AG04450 (cell line): Measurements from ENCODE around the gene SLC26A11. TPM values are rescaled to one million over a fixed set of nuclear protein-coding genes. Genes with fewer than 3 reads are reported as not detected.

Experiments
- CTCF ChIA-PET: fragments of 300-600, 350-600 bp; formaldehyde crosslinking; extraction: SDS; loops from one replicate; lab custom pipeline; 2022; ENCODE audit warnings: antibody characterized with exemption, inconsistent platforms; lab: Charles Lee
- POLR2A ChIA-PET: fragments of 350-600 bp; formaldehyde crosslinking; extraction: SDS; loops from one replicate; lab custom pipeline; 2021; ENCODE audit warnings: antibody characterized with exemption, inconsistent platforms; lab: Yijun Ruan, JAX
- DNase-seq: peaks from one replicate; pipeline ENCODE4 v3.0.0-alpha.2; 2011; ENCODE audit warnings: low read depth, low spot score
- H3K27ac ChIP-seq: one replicate; pipeline ENCODE4 v1.5.1; 2012; ENCODE audit warnings: low read depth, low read length, control low read depth
- H3K27me3 ChIP-seq: one replicate; pipeline ENCODE4 v1.6.0; 2012; ENCODE audit warnings: low read length; ENCODE audit not compliant: control insufficient read depth, insufficient read depth
- H3K4me3 ChIP-seq: 2 replicates; pipeline ENCODE4 v1.5.1; 2011; ENCODE audit warnings: mild to moderate bottlenecking, low read depth, low read length, control low read depth
- H3K9me3 ChIP-seq: 2 replicates; pipeline ENCODE4 v1.5.1; 2012; ENCODE audit warnings: low read length; ENCODE audit not compliant: control insufficient read depth, insufficient read depth
- polyA plus RNA-seq: library from polyadenylated mRNA; depleted of rRNA; stranded (reverse); fragments of >200 nt; gene quantifications from 2 replicates; pipeline ENCODE4 v1.2.3, GENCODE V29; 2011
- TF ChIP-seq, protein P1 (sequence below): IDR thresholded peaks from 2 replicates; pipeline ENCODE4 v1.5.1; 2011; ENCODE audit warnings: low read depth, low read length, control low read depth, inconsistent platforms

SLC26A11 gene
- polyA plus RNA-seq, 1 experiment = 8.9 TPM

DNA sequence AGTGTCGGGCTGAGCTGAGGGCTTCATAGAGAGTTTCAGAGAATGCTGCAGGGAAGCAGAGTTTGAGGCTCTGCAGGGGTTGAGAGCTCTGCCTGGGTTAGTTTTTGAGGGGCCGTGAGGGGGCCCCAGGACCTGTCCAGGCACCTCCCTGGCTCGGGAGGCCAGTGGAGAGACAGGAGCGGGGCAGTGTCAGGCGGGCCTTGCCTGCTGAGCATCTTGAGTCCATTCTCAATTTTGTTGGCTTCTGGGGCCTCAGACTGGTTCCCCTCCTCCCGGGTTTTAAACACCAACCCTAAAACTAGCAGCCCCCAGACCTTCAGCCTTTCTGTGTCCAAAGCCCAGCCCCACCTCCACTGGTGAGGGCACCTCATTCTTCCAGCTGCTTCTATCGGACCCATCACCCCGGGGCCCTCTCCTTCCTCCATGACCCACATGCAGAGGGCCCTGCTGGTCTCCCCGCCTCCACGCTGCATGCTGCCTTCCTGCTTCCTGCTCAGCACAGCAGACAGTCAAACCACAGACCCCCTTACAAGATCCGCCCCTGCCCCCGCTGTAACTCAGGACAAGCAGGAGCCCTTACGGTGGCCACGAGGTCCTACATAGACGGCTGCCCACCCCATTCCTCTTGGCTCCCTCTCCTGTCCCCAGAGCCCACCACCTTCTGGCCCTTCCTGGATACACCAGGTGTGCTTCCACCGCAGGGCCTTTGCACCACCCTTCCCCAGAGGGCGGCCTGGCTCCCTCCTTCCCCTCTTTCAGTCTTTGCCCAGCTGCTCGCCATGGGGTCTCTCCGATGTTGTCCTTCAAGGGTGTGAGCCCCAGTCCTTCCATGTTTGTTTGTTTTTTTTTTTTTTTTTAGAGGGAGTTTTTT is 44.2 kb downstream of the SLC26A11 start:
- H3K27me3 ChIP-seq = no peaks in the 10 kb centered on the region
- H3K27ac ChIP-seq = no peak overlapping the region
- TF ChIP-seq, protein P1, sequence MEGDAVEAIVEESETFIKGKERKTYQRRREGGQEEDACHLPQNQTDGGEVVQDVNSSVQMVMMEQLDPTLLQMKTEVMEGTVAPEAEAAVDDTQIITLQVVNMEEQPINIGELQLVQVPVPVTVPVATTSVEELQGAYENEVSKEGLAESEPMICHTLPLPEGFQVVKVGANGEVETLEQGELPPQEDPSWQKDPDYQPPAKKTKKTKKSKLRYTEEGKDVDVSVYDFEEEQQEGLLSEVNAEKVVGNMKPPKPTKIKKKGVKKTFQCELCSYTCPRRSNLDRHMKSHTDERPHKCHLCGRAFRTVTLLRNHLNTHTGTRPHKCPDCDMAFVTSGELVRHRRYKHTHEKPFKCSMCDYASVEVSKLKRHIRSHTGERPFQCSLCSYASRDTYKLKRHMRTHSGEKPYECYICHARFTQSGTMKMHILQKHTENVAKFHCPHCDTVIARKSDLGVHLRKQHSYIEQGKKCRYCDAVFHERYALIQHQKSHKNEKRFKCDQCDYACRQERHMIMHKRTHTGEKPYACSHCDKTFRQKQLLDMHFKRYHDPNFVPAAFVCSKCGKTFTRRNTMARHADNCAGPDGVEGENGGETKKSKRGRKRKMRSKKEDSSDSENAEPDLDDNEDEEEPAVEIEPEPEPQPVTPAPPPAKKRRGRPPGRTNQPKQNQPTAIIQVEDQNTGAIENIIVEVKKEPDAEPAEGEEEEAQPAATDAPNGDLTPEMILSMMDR = no peak
- no peak overlapping the region; the same call in 1 of the 2 replicates for H3K4me3 ChIP-seq
- POLR2A ChIA-PET = interaction anchor here (1.1 kb wide), 1 partner anchor 119 kb away, joined by 3 read pairs; no protein-coding TSS in a partner anchor
- no peak for DNase-seq
- CTCF ChIA-PET = interaction anchor here (0.6 to 1.3 kb wide), 2 partner anchors 42 to 163 kb away, joined by 3 to 4 read pairs; partner anchors contain the start of gene GAA
- no peaks in the 10 kb centered on the region; the same call in 1 of the 2 replicates for H3K9me3 ChIP-seq

DNA sequence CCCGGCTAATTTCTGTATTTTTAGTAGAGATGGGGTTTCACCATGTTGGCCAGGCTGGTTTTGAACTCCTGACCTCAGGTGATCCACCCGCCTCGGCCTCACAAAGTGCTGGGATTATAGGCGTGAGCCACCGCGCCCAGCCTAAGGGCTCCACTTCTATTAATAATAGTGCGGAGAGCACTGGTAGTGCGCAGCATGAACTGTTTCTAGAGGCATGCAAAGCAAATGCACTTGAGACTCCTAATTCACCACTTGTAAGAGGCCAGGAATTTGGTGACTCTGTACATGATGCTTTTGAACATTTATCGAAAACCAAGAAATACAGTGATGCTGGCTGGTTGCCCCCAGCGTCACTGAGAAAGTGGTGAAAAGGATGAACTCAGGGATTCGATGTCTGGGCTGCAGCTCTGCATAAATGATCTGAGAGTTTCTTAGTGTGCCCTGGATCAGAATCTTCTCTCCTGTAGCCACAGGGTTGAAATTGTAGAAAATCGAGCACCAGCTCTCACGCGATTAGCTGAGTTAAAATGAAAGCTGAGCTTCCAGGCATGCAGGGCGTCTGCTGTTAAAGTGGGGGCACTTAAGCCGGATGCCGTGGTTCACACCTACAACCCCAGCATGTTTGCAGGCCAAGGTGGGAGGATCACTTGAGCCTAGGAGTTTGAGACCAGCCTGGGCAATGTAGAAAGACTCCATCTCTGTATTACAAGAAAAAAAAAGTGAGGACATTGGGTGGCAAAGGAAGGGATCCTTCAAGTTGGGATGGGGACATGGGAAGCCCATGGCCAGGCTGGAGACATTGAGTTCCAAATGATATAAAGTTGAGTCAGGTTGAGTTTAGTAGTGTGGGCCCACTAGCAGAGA is 45.2 kb downstream of the SLC26A11 start:
- TF ChIP-seq, protein P1 = no peak

DNA sequence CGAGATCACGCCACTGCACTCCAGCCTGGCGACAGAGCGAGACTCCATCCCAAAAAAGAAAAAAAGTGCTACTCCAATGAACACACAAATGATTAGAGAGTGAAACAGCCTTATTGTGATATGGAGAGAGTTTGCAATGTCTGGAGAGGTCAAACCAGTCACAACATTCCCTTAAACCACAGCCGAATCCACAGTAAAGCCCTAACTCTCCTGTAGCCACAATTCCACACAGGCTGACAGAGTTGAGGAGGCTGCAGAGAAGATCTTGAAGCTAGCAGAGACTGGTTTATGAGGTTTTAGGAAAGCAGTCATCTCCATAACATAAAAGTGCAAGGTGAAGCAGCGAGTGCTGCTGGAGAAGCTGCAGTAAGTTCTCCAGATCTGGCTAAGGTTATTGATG is 47.2 kb downstream of the SLC26A11 start:
- TF ChIP-seq, protein P1 = no peak
- no peaks in the 10 kb centered on the region; the same call in 1 of the 2 replicates for H3K9me3 ChIP-seq
- DNase-seq = no peak
- ChIA-PET POLR2A (no interaction called here), CTCF (no interaction called here)
- H3K4me3 ChIP-seq = no peak overlapping the region
- H3K27me3 ChIP-seq = no peaks in the 10 kb centered on the region
- no peak overlapping the region for H3K27ac ChIP-seq

More for the DNA sequence above, 45.2 kb downstream of the SLC26A11 start:
- Histone ChIP-seq H3K4me3 (no peak overlapping the region), H3K27ac (no peak overlapping the region), H3K9me3 (no peaks in the 10 kb centered on the region; the same call in 1 of the 2 replicates), H3K27me3 (no peaks in the 10 kb centered on the region)
- ChIA-PET POLR2A (interaction anchor here (0.7 kb wide), 1 partner anchor 119 kb away, joined by 4 read pairs; no protein-coding TSS in a partner anchor), CTCF (interaction anchor here (0.6 kb wide), 1 partner anchor 43 kb away, joined by 3 read pairs; no protein-coding TSS in a partner anchor)
- no peak for DNase-seq

DNA sequence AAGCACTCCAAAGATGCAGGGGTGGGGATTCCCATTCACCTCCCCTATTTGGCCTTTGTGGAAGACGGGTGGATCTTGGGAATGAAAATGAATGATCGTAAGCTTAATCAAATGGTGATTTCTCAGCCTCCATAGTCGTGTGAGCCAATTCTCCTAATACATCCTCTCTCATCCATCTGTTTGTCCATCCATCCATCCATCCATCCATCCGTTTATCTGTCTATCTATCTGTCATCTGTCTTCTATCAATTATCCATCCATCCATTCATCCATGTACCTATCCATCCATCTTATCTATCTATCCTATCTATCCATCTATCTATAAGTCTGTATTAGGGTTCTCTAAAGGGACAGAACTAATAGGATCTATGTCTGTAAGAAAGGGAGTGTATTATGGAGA is 48.2 kb downstream of the SLC26A11 start:
- no peak for DNase-seq
- H3K27ac ChIP-seq = no peak overlapping the region
- TF ChIP-seq, protein P1 = no peak
- no peak overlapping the region for H3K4me3 ChIP-seq
- ChIA-PET POLR2A (no interaction called here), CTCF (no interaction called here)
- no peaks in the 10 kb centered on the region; the same call in 1 of the 2 replicates for H3K9me3 ChIP-seq
- no peaks in the 10 kb centered on the region for H3K27me3 ChIP-seq
